DMS79 treated with DMSO at 0.1 percent for 48 hours (cell line): ENCODE results near the gene SPACA4.
A peak's percentile ranks its signal among the peaks of the same experiment; 100 is the strongest.

Experiments used
- DNase-seq: peaks from one replicate; lab custom pipeline; 2025; lab: John Stamatoyannopoulos, UW

Gene SPACA4

GRCh38 chr19:48634424-48635262 is 28.1 kb downstream of the SPACA4 start:
- peak; percentile 96 for DNase-seq

GRCh38 chr19:48635263-48635965 is 28.9 kb downstream of the SPACA4 start:
- DNase-seq, result peak; percentile 54

- no peak for DNase-seq
These were observed 29.7 kb downstream of the SPACA4 start for GRCh38 chr19:48635966-48636858.

- DNase-seq, result no peak
These were observed 30.4 kb downstream of the SPACA4 start, which contains the start of gene DBP for GRCh38 chr19:48636859-48637448. DBP (minus strand) TSS chr19:48637379; CDS start chr19:48636994, 385 bp downstream.

GRCh38 chr19:48637449-48637947 is 31.0 kb downstream of the SPACA4 start:
- peak; percentile 97 for DNase-seq

GRCh38 chr19:48637948-48638830 is 31.6 kb downstream of the SPACA4 start:
- DNase-seq, result peak; percentile 79

GRCh38 chr19:48638831-48639381 is 32.4 kb downstream of the SPACA4 start:
- no peak for DNase-seq

GRCh38 chr19:48639483-48640375 is 33.2 kb downstream of the SPACA4 start:
- no peak for DNase-seq

GRCh38 chr19:48641850-48642249 is 35.3 kb downstream of the SPACA4 start:
- no peak for DNase-seq

GRCh38 chr19:48642862-48643261 is 36.3 kb downstream of the SPACA4 start:
- DNase-seq, result no peak

GRCh38 chr19:48644355-48644754 is 37.8 kb downstream of the SPACA4 start:
- DNase-seq, result no peak

- peak; percentile 71 for DNase-seq
These were observed 38.5 kb downstream of the SPACA4 start for GRCh38 chr19:48644839-48645619.

- peak; percentile 70 for DNase-seq
These were observed 39.1 kb downstream of the SPACA4 start for GRCh38 chr19:48645620-48646000.

GRCh38 chr19:48646001-48646721 is 39.6 kb downstream of the SPACA4 start, which contains the start of gene CA11:
CA11 (minus strand) TSS chr19:48646187; CDS start chr19:48645632, 555 bp downstream.
- DNase-seq, result peak; percentile 89

- DNase-seq, result no peak
These were observed 40.2 kb downstream of the SPACA4 start for GRCh38 chr19:48646722-48647216.

GRCh38 chr19:48648134-48648533 is 41.6 kb downstream of the SPACA4 start:
- DNase-seq, result no peak

GRCh38 chr19:48650974-48651682 is 44.6 kb downstream of the SPACA4 start:
- no peak for DNase-seq
